Adrenal gland (tissue), 12 donors: ENCODE measurements around the gene TRRAP. TPM values are rescaled to one million over a fixed set of nuclear protein-coding genes. Genes with fewer than 3 reads are reported as not detected.

ENCODE experiments used
- DNase-seq, 7 donors: peaks; one replicate each; pipeline ENCODE4 v3.0.0-alpha.2; 2019 to 2020
- H3K27ac ChIP-seq, 5 donors: fragments of 200-600 bp; sonication (generic) in 4 of 5; 1 replicate in 3 of 5; 2 replicates in 2 of 5; pipeline versions ENCODE4 v1.5.1 to v1.8.0; 2016 to 2020; ENCODE audit warnings: mild to moderate bottlenecking in 1 of 5
- H3K27me3 ChIP-seq: fragments of 200-600 bp; 2 replicates; pipeline ENCODE4 v1.8.0; 2021
- H3K36me3 ChIP-seq, 2 donors: fragments of 200-600 bp; replicated peaks in 1 of 2; 1 replicate in 1 of 2; 2 replicates in 1 of 2; pipeline versions ENCODE4 v1.5.1 to v1.8.0; 2018 to 2022
- H3K4me1 ChIP-seq, 2 donors: fragments of 200-600 bp; replicated peaks in 1 of 2; 1 replicate in 1 of 2; 2 replicates in 1 of 2; pipeline versions ENCODE4 v1.5.1 to v1.8.0; 2018 to 2021
- H3K4me3 ChIP-seq, 4 donors: fragments of 200-600 bp; sonication (generic) in 3 of 4; one replicate each; pipeline ENCODE4 v1.5.1; 2016 to 2018
- H3K9me3 ChIP-seq, 3 donors: fragments of 200-600 bp; sonication (generic) in 1 of 3; replicated peaks in 1 of 3; 1 replicate in 2 of 3; 2 replicates in 1 of 3; pipeline versions ENCODE4 v1.5.1 to v1.8.0; 2016 to 2021
- CTCF ChIP-seq, 6 experiments: fragments of 450-650 bp in 4 of 6; fragments of 200-600 bp in 2 of 6; sonication (generic) in 1 of 6; IDR thresholded peaks; 1 replicate in 5 of 6; 2 replicates in 1 of 6; pipeline versions ENCODE4 v1.5.1 to v1.8.0; 2016 to 2021; ENCODE audit warnings: antibody characterized with exemption in 6 of 6, mild to moderate bottlenecking in 2 of 6, moderate library complexity in 1 of 6
- POLR2A ChIP-seq, 2 donors: fragments of 450-650 bp; IDR thresholded peaks; one replicate each; pipeline ENCODE4 v1.6.1; 2017; ENCODE audit warnings: antibody characterized with exemption in 2 of 2, mild to moderate bottlenecking in 2 of 2, moderate library complexity in 1 of 2
- WGBS, 4 donors: extraction: QIAGEN DNeasy Blood & Tissue Kit in 2 of 4; methylation state at CpG; one replicate each; pipeline versions ENCODE4 v1.1.5 to v1.1.7; 2013 to 2017; 5-methylcytosine and 5-hydroxymethylcytosine counted together
- intact Hi-C, 2 donors: fragments of 100-400 bp; cut with DNase I; formaldehyde crosslinking; loops; one replicate each; pipeline versions ENCODE4 v1.14.1 to v1.15.0; 2022 to 2023
- polyA plus RNA-seq, 3 donors: library from polyadenylated mRNA; stranded (reverse); fragments of 200-250 nt in 2 of 3; fragments of 350-450 nt in 1 of 3; fragmentation: Illumina TruSeq in 1 of 3; extraction: RNeasy Lipid Tissue Mini Kit (QIAGEN cat#74804) in 1 of 3; gene quantifications; one replicate each; pipeline ENCODE4 v1.2.3, GENCODE V29; 2013 to 2014
- total RNA-seq, 9 donors: library from RNA; depleted of rRNA in 4 of 9; stranded (reverse); fragments of >200 nt in 4 of 9; fragments of 120-200 nt in 1 of 9; fragmentation: NEBNext Ultra II Directional in 1 of 9; extraction: Animal tissue kit (Norgen Biotek cat#: 25700) in 1 of 9; gene quantifications; one replicate each; pipeline versions ENCODE4 v1.1.0 to v1.2.4, GENCODE V29; 2013 to 2023
- donor health status: healthy with polysubstance abuse.
- donor health status: Bipolar disorder and iron deficiency.
- donor health status: DM: yes; HTN: yes; CAD: no.
- donor health status: DM: no; HTN: no; CAD: no.
- donor health status: DM: no; HTN: no; CAD: no.
- donor health status: DM: yes; HTN: yes; CAD: no.

The TRRAP gene
- total and polyA plus RNA-seq, 12 donors, result 11.8 to 43.0 (median 30.9) TPM

GRCh38 chr7:98982686-98983085, 104.4 kb downstream of the TRRAP start:
- Histone ChIP-seq H3K36me3 (peaks cover 0 to 87% of the 10 kb centered on the region in 2 donors), H3K4me3 (no peak overlapping the region), H3K27me3 (no peaks in the 10 kb centered on the region), H3K4me1 (no peaks in the 10 kb centered on the region), H3K27ac (no peak overlapping the region), H3K9me3 (no peaks in the 10 kb centered on the region)
- peak in 1 of 7 donors; percentile 33 for DNase-seq
- 86 to 94% (median 90%) methylated on average over 8 of the region's 8 CpGs for WGBS, 4 donors
- intact Hi-C loops, result no loop called here
- no peak for TF ChIP-seq CTCF (IDR thresholded peaks at IDR 0.05)
- no peak for TF ChIP-seq POLR2A (IDR thresholded peaks at IDR 0.05)

- Histone ChIP-seq H3K36me3 (peaks cover 0 to 85% of the 10 kb centered on the region in 2 donors), H3K27me3 (no peaks in the 10 kb centered on the region), H3K4me1 (no peaks in the 10 kb centered on the region), H3K4me3 (no peak overlapping the region), H3K9me3 (no peaks in the 10 kb centered on the region), H3K27ac (no peak overlapping the region)
- 92 to 94% (median 92%) methylated on average over 11 of the region's 11 CpGs for WGBS, 4 donors
- peak in 1 of 7 donors; percentile 27 for DNase-seq
- intact Hi-C loops, result no loop called here
- TF ChIP-seq POLR2A (IDR thresholded peaks at IDR 0.05) (no peak), CTCF (IDR thresholded peaks at IDR 0.05) (no peak)
These were observed 105.8 kb downstream of the TRRAP start for GRCh38 chr7:98984126-98984525.

GRCh38 chr7:98985406-98985805, 107.1 kb downstream of the TRRAP start:
- no peaks in the 10 kb centered on the region for H3K9me3 ChIP-seq
- intact Hi-C loops, result no loop called here
- H3K27ac ChIP-seq, result no peak overlapping the region
- H3K4me3 ChIP-seq, result no peak overlapping the region
- WGBS, 4 donors, result 70 to 81% (median 73%) methylated on average over 4 of the region's 4 CpGs
- DNase-seq, result peak in 1 of 7 donors; percentile 2
- no peaks in the 10 kb centered on the region for H3K27me3 ChIP-seq
- H3K36me3 ChIP-seq, result peaks cover 0 to 85% of the 10 kb centered on the region in 2 donors
- H3K4me1 ChIP-seq, result no peaks in the 10 kb centered on the region
- TF ChIP-seq POLR2A (IDR thresholded peaks at IDR 0.05) (no peak), CTCF (IDR thresholded peaks at IDR 0.05) (no peak)

GRCh38 chr7:98985945-98986344, 107.6 kb downstream of the TRRAP start:
- DNase-seq, result no peak
- Histone ChIP-seq H3K4me1 (no peaks in the 10 kb centered on the region), H3K36me3 (peaks cover 0 to 85% of the 10 kb centered on the region in 2 donors), H3K27ac (no peak overlapping the region), H3K27me3 (no peaks in the 10 kb centered on the region), H3K9me3 (no peaks in the 10 kb centered on the region), H3K4me3 (no peak overlapping the region)
- intact Hi-C loops, result no loop called here
- TF ChIP-seq POLR2A (IDR thresholded peaks at IDR 0.05), result no peak
- no peak for TF ChIP-seq CTCF (IDR thresholded peaks at IDR 0.05)
